ENCODE measurements around the gene HMCN2. TPM values are rescaled to one million over a fixed set of nuclear protein-coding genes. Genes with fewer than 3 reads are reported as not detected.
A peak's percentile ranks its signal among the peaks of the same experiment; 100 is the strongest.

The HMCN2 gene
- total and polyA plus RNA-seq, 8 donors = 0.41 to 5.3 (median 0.76) TPM

DNA sequence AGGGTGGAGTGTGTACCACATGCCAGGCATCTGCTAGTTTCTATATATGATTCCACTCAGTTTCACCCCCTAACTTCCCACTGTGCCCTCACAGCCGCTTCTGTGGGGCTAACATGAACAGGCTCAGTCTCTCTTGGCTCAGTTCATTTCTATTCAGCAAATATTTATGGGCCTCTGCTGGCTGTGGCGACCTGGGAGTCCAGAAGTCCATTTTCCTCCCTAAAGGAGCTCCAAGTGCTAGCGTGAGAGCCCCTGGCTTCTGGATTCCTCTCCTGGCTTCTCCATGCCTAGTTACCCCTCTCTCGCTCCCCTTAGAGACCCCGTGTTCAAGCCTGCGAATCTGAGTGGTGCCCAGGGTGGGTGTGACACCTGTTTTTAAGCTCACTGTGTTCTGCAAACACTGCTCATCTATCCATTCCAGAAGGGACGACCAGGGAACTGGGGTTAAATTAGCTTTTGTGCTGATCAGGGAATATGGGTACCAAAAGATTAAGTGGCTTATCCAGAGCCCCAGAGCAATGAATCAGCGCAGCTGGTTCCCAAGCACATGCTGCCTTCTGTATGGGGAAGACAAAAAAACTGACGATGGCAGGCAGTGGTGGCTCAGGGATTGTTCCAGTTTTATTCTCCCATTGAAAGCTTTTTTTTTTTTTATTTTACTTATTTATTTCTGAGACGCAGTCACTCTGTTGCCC, 57.6 kb downstream of the HMCN2 start:
- no peak overlapping the region for H3K27ac ChIP-seq
- no peak for ATAC-seq
- no peaks in the 10 kb centered on the region for H3K9me3 ChIP-seq
- TF ChIP-seq, protein P1, sequence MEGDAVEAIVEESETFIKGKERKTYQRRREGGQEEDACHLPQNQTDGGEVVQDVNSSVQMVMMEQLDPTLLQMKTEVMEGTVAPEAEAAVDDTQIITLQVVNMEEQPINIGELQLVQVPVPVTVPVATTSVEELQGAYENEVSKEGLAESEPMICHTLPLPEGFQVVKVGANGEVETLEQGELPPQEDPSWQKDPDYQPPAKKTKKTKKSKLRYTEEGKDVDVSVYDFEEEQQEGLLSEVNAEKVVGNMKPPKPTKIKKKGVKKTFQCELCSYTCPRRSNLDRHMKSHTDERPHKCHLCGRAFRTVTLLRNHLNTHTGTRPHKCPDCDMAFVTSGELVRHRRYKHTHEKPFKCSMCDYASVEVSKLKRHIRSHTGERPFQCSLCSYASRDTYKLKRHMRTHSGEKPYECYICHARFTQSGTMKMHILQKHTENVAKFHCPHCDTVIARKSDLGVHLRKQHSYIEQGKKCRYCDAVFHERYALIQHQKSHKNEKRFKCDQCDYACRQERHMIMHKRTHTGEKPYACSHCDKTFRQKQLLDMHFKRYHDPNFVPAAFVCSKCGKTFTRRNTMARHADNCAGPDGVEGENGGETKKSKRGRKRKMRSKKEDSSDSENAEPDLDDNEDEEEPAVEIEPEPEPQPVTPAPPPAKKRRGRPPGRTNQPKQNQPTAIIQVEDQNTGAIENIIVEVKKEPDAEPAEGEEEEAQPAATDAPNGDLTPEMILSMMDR (IDR thresholded peaks at IDR 0.05) = no peak
- H3K27me3 ChIP-seq = peaks cover 0 to 17% (median 0%) of the 10 kb centered on the region in 4 donors
- H3K4me3 ChIP-seq = no peak overlapping the region
- no peak for DNase-seq
- intact Hi-C loops (cut with DNase I) = no loop called here
- no peaks in the 10 kb centered on the region for H3K4me1 ChIP-seq
- FAIRE-seq = no peak
- H3K36me3 ChIP-seq = no peaks in the 10 kb centered on the region
- WGBS, 2 donors = 41 to 52% methylated on average over 10 of the region's 10 CpGs

DNA sequence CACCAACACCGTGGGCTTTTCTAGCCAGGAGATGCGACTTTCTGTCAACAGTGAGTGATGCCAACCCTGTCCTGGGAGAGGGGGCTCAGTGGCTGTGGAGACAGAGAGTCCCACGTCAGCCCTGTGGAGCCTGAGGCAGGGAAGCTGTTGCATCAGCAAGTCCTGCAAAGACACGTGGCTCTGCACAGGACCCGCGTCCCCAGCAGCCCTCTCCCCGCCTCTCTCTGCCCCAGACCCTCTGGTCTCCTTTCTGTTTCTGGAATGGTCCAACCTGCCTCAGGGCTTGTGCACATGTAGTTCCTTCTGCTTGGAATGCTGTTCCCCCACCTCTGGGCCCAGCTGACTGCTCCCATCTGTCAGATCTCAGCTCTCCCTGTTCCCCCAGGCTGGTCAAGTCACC, 60.4 kb downstream of the HMCN2 start:
- no peaks in the 10 kb centered on the region for H3K36me3 ChIP-seq
- FAIRE-seq (no peak), DNase-seq (no peak), ATAC-seq (no peak)
- TF ChIP-seq, protein P1 (IDR thresholded peaks at IDR 0.05) = no peak
- H3K27me3 ChIP-seq = peaks cover 0 to 17% (median 0%) of the 10 kb centered on the region in 4 donors
- no peaks in the 10 kb centered on the region for H3K4me1 ChIP-seq
- WGBS, 2 donors = 69 to 75% methylated on average over 5 to 7 of the region's 7 CpGs
- H3K4me3 ChIP-seq = no peak overlapping the region
- H3K27ac ChIP-seq = no peak overlapping the region
- intact Hi-C loops (cut with DNase I) = no loop called here
- H3K9me3 ChIP-seq = no peaks in the 10 kb centered on the region

DNA sequence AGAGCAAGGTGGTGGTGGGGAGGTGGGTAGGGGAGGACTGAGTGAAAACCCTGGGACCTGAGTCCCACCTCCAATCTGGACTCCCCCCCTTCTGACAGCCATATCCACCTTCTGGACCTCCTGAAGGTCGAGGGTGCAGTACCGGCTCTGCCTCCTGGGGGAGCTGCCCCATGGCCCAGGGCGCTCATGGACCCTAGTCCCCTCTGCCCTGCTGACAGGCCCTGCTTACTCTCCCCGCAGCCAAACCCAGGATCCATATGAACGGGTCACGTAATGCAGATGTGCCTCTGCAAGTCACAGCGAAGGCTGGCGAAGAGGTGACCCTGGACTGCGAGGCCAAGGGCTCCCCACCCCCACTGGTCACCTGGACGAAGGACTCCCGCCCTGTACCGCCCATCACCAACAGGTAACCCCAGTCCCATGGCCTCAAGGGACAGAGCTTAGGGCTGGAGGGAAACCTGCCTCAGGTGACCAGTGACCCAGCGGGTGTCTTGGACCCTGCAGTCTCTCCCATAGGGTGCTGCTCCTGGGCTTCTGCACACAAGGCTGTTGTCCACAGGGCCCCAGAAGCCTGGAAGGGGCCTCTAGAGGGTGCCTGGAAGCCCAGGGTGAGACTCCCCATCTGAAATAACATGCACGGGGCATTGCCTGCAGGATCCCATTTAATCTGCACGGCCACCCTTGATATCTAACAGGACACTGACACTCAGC, 61.7 kb downstream of the HMCN2 start:
- Histone ChIP-seq H3K4me1 (no peaks in the 10 kb centered on the region), H3K9me3 (no peaks in the 10 kb centered on the region), H3K27me3 (peaks cover 0 to 17% (median 0%) of the 10 kb centered on the region in 4 donors), H3K27ac (no peak overlapping the region), H3K4me3 (no peak overlapping the region), H3K36me3 (no peaks in the 10 kb centered on the region)
- DNase-seq (no peak), FAIRE-seq (no peak), ATAC-seq (no peak)
- WGBS, 2 donors = 37 to 44% methylated on average over 15 of the region's 15 CpGs
- TF ChIP-seq, protein P1 (IDR thresholded peaks at IDR 0.05) = no peak
- intact Hi-C loops (cut with DNase I) = no loop called here

DNA sequence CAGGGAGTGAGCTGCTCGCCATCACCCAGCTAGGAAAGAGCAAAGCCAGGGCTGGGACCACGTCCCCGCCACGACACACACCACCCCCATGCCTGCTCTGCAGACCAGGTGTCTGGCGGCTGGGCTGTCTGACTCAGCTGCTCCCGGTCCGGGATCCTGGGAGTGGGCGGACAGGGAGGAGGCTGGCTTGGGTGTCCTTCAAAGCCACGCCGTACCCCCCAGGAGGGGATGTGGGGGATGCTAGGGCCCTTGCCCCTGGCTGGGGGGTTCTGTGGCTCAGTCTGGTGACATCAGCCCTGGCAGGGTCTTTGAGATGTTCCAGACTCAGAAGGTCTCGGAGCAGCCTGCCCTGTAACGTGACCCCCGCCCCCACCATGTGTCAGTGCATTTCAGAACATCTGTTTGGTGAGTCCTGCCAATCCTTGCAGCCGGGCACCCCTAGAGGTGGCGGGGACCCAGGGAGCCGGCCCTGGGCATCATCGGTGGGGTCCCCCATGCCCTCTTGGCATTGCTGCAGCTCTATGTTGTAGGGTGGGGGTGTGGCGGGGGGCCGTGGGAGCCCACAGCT, 62.3 kb downstream of the HMCN2 start:
- Histone ChIP-seq H3K27me3 (peaks cover 0 to 17% (median 0%) of the 10 kb centered on the region in 4 donors), H3K36me3 (no peaks in the 10 kb centered on the region), H3K9me3 (no peaks in the 10 kb centered on the region), H3K4me1 (no peaks in the 10 kb centered on the region), H3K4me3 (no peak overlapping the region), H3K27ac (no peak overlapping the region)
- intact Hi-C loops (cut with DNase I) = no loop called here
- DNase-seq (peak in 2 of 6 donors; percentile 12 to 19), FAIRE-seq (no peak), ATAC-seq (peak in 3 of 4 donors; percentile 15 to 56 (median 42))
- 32 to 39% methylated on average over 19 of the region's 19 CpGs for WGBS, 2 donors
- TF ChIP-seq, protein P1 (IDR thresholded peaks at IDR 0.05) = no peak
